Spleen (tissue), 11 donors: ENCODE measurements around the gene CRHR2. TPM values are rescaled to one million over a fixed set of nuclear protein-coding genes. Genes with fewer than 3 reads are reported as not detected.

Source experiments
- DNase-seq: peaks from one replicate; pipeline ENCODE4 v3.0.0-alpha.2; 2020
- H3K27ac ChIP-seq, 8 donors: fragments of 200-600 bp; sonication (generic) in 7 of 8; 1 replicate in 4 of 8; 2 replicates in 4 of 8; pipeline versions ENCODE4 v1.5.0 to v1.8.0; 2016 to 2021; ENCODE audit warnings: inconsistent platforms in 4 of 8, mild to moderate bottlenecking in 4 of 8, moderate library complexity in 1 of 8
- H3K27me3 ChIP-seq, 7 donors: fragments of 200-600 bp; sonication (generic) in 6 of 7; replicated peaks in 1 of 7; 1 replicate in 4 of 7; 2 replicates in 3 of 7; pipeline versions ENCODE4 v1.5.0 to v1.8.0; 2016 to 2021; ENCODE audit warnings: inconsistent platforms in 3 of 7, mild to moderate bottlenecking in 1 of 7
- H3K36me3 ChIP-seq, 6 donors: fragments of 200-600 bp; sonication (generic) in 5 of 6; 1 replicate in 4 of 6; 2 replicates in 2 of 6; pipeline versions ENCODE4 v1.5.0 to v1.8.0; 2016 to 2021; ENCODE audit warnings: inconsistent platforms in 2 of 6
- H3K4me1 ChIP-seq, 6 donors: fragments of 200-600 bp; sonication (generic) in 5 of 6; 1 replicate in 3 of 6; 2 replicates in 3 of 6; pipeline versions ENCODE4 v1.5.0 to v1.8.0; 2016 to 2021; ENCODE audit warnings: inconsistent platforms in 3 of 6
- H3K4me3 ChIP-seq, 8 donors: fragments of 200-600 bp; sonication (generic) in 7 of 8; 1 replicate in 4 of 8; 2 replicates in 4 of 8; pipeline versions ENCODE4 v1.5.0 to v1.8.0; 2016 to 2021; ENCODE audit warnings: inconsistent platforms in 4 of 8, mild to moderate bottlenecking in 4 of 8, moderate library complexity in 2 of 8
- H3K9me3 ChIP-seq, 8 donors: fragments of 200-600 bp; sonication (generic) in 7 of 8; 1 replicate in 4 of 8; 2 replicates in 4 of 8; pipeline versions ENCODE4 v1.5.0 to v1.8.0; 2016 to 2021; ENCODE audit warnings: inconsistent platforms in 4 of 8
- POLR2A ChIP-seq, 3 donors: fragments of 450-650 bp; IDR thresholded peaks; one replicate each; pipeline ENCODE4 v1.5.1; 2017; ENCODE audit warnings: antibody characterized with exemption in 3 of 3, mild to moderate bottlenecking in 1 of 3
- POLR2AphosphoS5 ChIP-seq, 3 donors: sonication (generic); formaldehyde crosslinking; IDR thresholded peaks; one replicate each; pipeline ENCODE4 v1.5.1; 2017; ENCODE audit warnings: antibody characterized with exemption in 3 of 3
- WGBS, 5 donors: extraction: QIAGEN DNeasy Blood & Tissue Kit in 3 of 5; methylation state at CpG; one replicate each; pipeline versions ENCODE4 v1.1.5 to v1.1.7; 2013 to 2018; 5-methylcytosine and 5-hydroxymethylcytosine counted together
- intact Hi-C: fragments of 100-400 bp; cut with DNase I; formaldehyde crosslinking; loops from one replicate; pipeline ENCODE4 v1.15.0; 2023; ENCODE audit warnings: low total_unique reads
- polyA plus RNA-seq, 3 donors: library from polyadenylated mRNA; stranded (reverse); fragments of 200-250 nt; gene quantifications; one replicate each; pipeline ENCODE4 v1.2.1, GENCODE V29; 2013
- total RNA-seq, 7 donors: library from RNA; depleted of rRNA in 3 of 7; stranded (reverse); fragments of >200 nt in 3 of 7; fragmentation: NEBNext Ultra II Directional in 4 of 7; extraction: Animal tissue kit (Norgen Biotek cat#: 25700) in 4 of 7; gene quantifications; one replicate each; pipeline versions ENCODE4 v1.1.0 to v1.2.1, GENCODE V29; 2016 to 2021
- TF ChIP-seq, protein P1 (sequence below), 11 experiments: fragments of 200-600 bp in 7 of 11; fragments of 450-650 bp in 4 of 11; sonication (generic) in 4 of 11; IDR thresholded peaks in 8 of 11; conservative IDR thresholded peaks in 3 of 11; 1 replicate in 7 of 11; 2 replicates in 4 of 11; pipeline versions ENCODE4 v1.4.0 to v1.8.0; 2016 to 2021; ENCODE audit warnings: antibody characterized with exemption in 11 of 11, inconsistent platforms in 4 of 11, mild to moderate bottlenecking in 1 of 11
- donor health status: healthy with polysubstance abuse.
- donor health status: DM: no; HTN: no; CAD: no; lungs with moderate emphysema.
- donor health status: DM: no; HTN: no; CAD: no.
- donor health status: Bipolar disorder and iron deficiency.
- donor health status: healthy.
- donor health status: DM: no; HTN: no; CAD: no.
- donor health status: DM: yes; HTN: yes; CAD: no.

CRHR2 gene
- total and polyA plus RNA-seq, 10 donors = not detected

DNA sequence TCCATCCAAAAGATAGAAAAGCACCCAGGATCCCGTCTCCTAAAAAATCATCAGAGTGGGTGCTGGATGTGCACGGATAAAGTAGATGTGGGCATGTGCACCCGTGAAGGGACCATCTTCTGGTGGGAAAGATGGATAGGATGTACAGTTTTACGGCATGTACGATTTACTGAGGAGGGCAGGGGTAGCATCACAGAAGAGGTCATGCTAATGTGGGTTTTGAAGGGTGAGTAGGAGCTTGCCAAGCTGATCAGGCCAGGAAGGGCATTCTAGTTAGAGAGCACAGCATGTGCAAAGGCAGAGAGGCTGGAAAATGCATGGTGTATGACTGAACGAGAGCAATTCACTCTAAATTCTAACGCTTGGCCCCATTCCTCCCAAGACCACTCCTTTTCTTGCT lies 7.8 kb upstream of the CRHR2 start:
- H3K4me3 ChIP-seq = no peak overlapping the region
- no peaks in the 10 kb centered on the region for H3K36me3 ChIP-seq
- no peaks in the 10 kb centered on the region for H3K9me3 ChIP-seq
- H3K27me3 ChIP-seq = peaks cover 0 to 33% (median 0%) of the 10 kb centered on the region in 7 donors
- WGBS, 5 donors = 83 to 91% (median 87%) methylated on average over 7 of the region's 7 CpGs
- no peak for DNase-seq
- H3K27ac ChIP-seq = no peak overlapping the region
- intact Hi-C loops = no loop called here
- TF ChIP-seq, protein P1, sequence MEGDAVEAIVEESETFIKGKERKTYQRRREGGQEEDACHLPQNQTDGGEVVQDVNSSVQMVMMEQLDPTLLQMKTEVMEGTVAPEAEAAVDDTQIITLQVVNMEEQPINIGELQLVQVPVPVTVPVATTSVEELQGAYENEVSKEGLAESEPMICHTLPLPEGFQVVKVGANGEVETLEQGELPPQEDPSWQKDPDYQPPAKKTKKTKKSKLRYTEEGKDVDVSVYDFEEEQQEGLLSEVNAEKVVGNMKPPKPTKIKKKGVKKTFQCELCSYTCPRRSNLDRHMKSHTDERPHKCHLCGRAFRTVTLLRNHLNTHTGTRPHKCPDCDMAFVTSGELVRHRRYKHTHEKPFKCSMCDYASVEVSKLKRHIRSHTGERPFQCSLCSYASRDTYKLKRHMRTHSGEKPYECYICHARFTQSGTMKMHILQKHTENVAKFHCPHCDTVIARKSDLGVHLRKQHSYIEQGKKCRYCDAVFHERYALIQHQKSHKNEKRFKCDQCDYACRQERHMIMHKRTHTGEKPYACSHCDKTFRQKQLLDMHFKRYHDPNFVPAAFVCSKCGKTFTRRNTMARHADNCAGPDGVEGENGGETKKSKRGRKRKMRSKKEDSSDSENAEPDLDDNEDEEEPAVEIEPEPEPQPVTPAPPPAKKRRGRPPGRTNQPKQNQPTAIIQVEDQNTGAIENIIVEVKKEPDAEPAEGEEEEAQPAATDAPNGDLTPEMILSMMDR (IDR thresholded peaks at IDR 0.05 in 8 of 11, conservative IDR thresholded peaks at IDR 0.05 in 3 of 11) = no peak
- TF ChIP-seq POLR2AphosphoS5 (IDR thresholded peaks at IDR 0.05) = no peak
- TF ChIP-seq POLR2A (IDR thresholded peaks at IDR 0.05) = no peak
- no peaks in the 10 kb centered on the region for H3K4me1 ChIP-seq

DNA sequence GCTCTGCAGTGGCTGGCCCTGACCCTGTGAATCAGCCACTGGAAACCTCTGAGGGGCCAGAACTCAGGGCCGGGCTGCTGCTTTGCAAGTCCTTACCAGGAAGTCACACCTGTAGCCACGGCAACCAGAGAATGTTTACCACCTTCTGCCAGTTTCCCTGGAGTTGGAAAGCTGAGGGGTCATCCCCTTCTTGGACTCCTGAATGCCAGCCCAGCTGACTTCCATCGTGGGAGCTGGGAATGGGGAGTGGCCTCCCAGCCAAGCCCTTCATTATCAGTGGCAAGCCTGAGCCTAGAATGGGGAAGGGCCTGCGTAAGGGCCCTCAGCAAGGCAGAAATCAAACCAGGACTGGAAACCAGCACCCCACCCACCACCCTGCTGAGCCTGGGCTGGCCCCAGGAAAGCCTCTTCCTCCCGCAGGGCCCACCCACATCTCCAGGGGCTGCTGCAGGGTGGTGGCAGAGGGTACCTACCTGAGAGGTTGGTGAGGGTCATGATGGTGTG lies 6.5 kb upstream of the CRHR2 start:
- Histone ChIP-seq H3K4me1 (no peaks in the 10 kb centered on the region), H3K27ac (no peak overlapping the region), H3K27me3 (peaks cover 0 to 45% (median 5%) of the 10 kb centered on the region in 7 donors), H3K36me3 (no peaks in the 10 kb centered on the region), H3K9me3 (no peaks in the 10 kb centered on the region), H3K4me3 (no peak overlapping the region)
- DNase-seq = no peak
- intact Hi-C loops = no loop called here
- TF ChIP-seq, protein P1 (IDR thresholded peaks at IDR 0.05 in 8 of 11, conservative IDR thresholded peaks at IDR 0.05 in 3 of 11) = no peak
- TF ChIP-seq POLR2AphosphoS5 (IDR thresholded peaks at IDR 0.05) = no peak
- TF ChIP-seq POLR2A (IDR thresholded peaks at IDR 0.05) = no peak
- 62 to 85% (median 72%) methylated on average over 3 to 5 of the region's 5 CpGs for WGBS, 5 donors

DNA sequence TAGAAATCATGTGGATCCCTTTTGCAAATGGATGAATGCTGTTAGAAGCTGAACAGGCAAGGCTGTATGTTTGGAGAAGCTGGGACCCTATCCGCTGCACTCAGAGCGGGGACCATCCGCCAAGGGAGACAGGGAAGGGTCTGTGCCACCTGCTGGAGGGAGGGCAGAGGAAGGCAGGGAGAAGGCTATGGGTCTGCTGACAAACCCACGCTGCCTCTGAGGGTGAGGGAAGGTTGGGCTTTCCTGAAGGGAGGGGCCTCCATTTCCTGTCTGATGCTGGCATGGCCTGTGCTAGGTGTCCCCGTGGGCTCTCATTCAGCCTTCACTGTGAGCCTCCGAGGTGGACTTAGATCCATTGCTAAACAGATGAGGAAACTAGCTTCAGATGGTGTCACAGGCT lies 5.3 kb upstream of the CRHR2 start:
- H3K27ac ChIP-seq = no peak overlapping the region
- peaks cover 0 to 4% (median 3%) of the 10 kb centered on the region in 6 donors for H3K4me1 ChIP-seq
- no peak overlapping the region for H3K4me3 ChIP-seq
- intact Hi-C loops = no loop called here
- peaks cover 0 to 50% (median 14%) of the 10 kb centered on the region in 7 donors for H3K27me3 ChIP-seq
- TF ChIP-seq POLR2AphosphoS5 (IDR thresholded peaks at IDR 0.05) (no peak), POLR2A (IDR thresholded peaks at IDR 0.05) (no peak)
- TF ChIP-seq, protein P1 (IDR thresholded peaks at IDR 0.05 in 8 of 11, conservative IDR thresholded peaks at IDR 0.05 in 3 of 11) = no peak
- WGBS, 5 donors = 46 to 68% (median 66%) methylated on average over 6 of the region's 6 CpGs
- no peaks in the 10 kb centered on the region for H3K9me3 ChIP-seq
- H3K36me3 ChIP-seq = no peaks in the 10 kb centered on the region
- no peak for DNase-seq

DNA sequence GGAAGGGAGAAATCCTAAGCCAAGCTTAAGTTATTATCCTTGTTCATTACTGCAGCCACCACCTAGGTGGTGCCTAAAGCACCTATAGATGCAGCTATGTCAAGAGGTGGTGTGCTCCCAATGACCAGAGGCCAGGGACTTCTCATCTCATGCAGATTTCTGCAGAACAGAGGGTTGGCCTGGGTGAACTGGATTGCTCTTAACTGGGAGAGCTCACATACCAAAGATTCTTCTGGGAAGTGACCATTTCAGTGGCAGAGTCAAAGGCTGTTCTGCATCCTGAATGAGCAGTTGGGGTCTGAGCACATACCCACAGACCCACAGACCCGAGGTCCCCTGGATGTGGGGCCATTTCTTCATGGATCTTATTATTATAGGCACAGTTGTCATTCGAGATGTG lies 2.1 kb upstream of the CRHR2 start:
- WGBS, 5 donors = 55 to 73% (median 56%) methylated on average over 2 of the region's 2 CpGs
- Histone ChIP-seq H3K4me1 (peaks cover 5 to 21% (median 17%) of the 10 kb centered on the region in 6 donors), H3K4me3 (no peak overlapping the region), H3K27me3 (peaks cover 4 to 58% (median 40%) of the 10 kb centered on the region in 7 donors), H3K27ac (no peak overlapping the region), H3K36me3 (no peaks in the 10 kb centered on the region), H3K9me3 (no peaks in the 10 kb centered on the region)
- TF ChIP-seq POLR2AphosphoS5 (IDR thresholded peaks at IDR 0.05) (no peak), POLR2A (IDR thresholded peaks at IDR 0.05) (no peak)
- TF ChIP-seq, protein P1 (IDR thresholded peaks at IDR 0.05 in 8 of 11, conservative IDR thresholded peaks at IDR 0.05 in 3 of 11) = no peak
- intact Hi-C loops = no loop called here
- DNase-seq = no peak
